Activated CD8-positive, alpha-beta T cell treated with anti-CD3 and anti-CD28 coated beads for 36 hours (primary cell): ENCODE results near the gene WDR43. TPM values are rescaled to one million over a fixed set of nuclear protein-coding genes. Genes with fewer than 3 reads are reported as not detected.

Experiments used
- ATAC-seq: fragments of 200-7000 bp; cut with Tn5 transposase; one replicate; pipeline ENCODE4 v1.10.0; 2021; ENCODE audit warnings: mild to moderate bottlenecking, moderate library complexity
- CTCF ChIA-PET: fragments of 350-600 bp; sonication (Branson Sonifier 250); formaldehyde crosslinking; loops from one replicate; lab custom pipeline; 2021; ENCODE audit warnings: antibody characterized with exemption; lab: Charles Lee
- POLR2A ChIA-PET: fragments of 350-600 bp; sonication (Branson Sonifier 250); formaldehyde crosslinking; loops from one replicate; lab custom pipeline; 2021; ENCODE audit warnings: antibody characterized with exemption; lab: Charles Lee
- DNase-seq: peaks from one replicate; pipeline ENCODE4 v3.0.0-alpha.2; 2020
- H3K27ac Mint-ChIP-seq: one replicate; pipeline ENCODE4 v1.8.0; 2021; ENCODE audit warnings: mild to moderate bottlenecking, mixed read lengths
- H3K27me3 Mint-ChIP-seq: one replicate; pipeline ENCODE4 v1.8.0; 2021; ENCODE audit warnings: mixed read lengths
- H3K36me3 Mint-ChIP-seq: one replicate; pipeline ENCODE4 v1.8.0; 2021; ENCODE audit warnings: low read depth, mixed read lengths
- H3K4me1 Mint-ChIP-seq: one replicate; pipeline ENCODE4 v1.8.0; 2021; ENCODE audit warnings: low read depth, mixed read lengths
- H3K4me3 Mint-ChIP-seq: one replicate; pipeline ENCODE4 v1.8.0; 2021; ENCODE audit warnings: mild to moderate bottlenecking, moderate library complexity, mixed read lengths
- H3K9me3 Mint-ChIP-seq: one replicate; pipeline ENCODE4 v1.8.0; 2021; ENCODE audit warnings: mixed read lengths
- intact Hi-C: fragments of 100-400 bp; cut with micrococcal nuclease; formaldehyde crosslinking; loops from one replicate; pipeline ENCODE4 v1.10.0; 2022
- total RNA-seq, 2 experiments: library from RNA; stranded (reverse); gene quantifications; one replicate each; pipeline ENCODE4 v1.2.3, GENCODE V29; 2021
- TF ChIP-seq, protein P1 (sequence below): fragments of 200-600 bp; IDR thresholded peaks from one replicate; pipeline ENCODE4 v1.8.0; 2022; ENCODE audit warnings: antibody characterized with exemption, mild to moderate bottlenecking

The WDR43 gene, protein sequence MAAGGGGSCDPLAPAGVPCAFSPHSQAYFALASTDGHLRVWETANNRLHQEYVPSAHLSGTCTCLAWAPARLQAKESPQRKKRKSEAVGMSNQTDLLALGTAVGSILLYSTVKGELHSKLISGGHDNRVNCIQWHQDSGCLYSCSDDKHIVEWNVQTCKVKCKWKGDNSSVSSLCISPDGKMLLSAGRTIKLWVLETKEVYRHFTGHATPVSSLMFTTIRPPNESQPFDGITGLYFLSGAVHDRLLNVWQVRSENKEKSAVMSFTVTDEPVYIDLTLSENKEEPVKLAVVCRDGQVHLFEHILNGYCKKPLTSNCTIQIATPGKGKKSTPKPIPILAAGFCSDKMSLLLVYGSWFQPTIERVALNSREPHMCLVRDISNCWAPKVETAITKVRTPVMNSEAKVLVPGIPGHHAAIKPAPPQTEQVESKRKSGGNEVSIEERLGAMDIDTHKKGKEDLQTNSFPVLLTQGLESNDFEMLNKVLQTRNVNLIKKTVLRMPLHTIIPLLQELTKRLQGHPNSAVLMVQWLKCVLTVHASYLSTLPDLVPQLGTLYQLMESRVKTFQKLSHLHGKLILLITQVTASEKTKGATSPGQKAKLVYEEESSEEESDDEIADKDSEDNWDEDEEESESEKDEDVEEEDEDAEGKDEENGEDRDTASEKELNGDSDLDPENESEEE
- total RNA-seq, result 100 to 1,000 TPM; 121 to 129 TPM

DNA sequence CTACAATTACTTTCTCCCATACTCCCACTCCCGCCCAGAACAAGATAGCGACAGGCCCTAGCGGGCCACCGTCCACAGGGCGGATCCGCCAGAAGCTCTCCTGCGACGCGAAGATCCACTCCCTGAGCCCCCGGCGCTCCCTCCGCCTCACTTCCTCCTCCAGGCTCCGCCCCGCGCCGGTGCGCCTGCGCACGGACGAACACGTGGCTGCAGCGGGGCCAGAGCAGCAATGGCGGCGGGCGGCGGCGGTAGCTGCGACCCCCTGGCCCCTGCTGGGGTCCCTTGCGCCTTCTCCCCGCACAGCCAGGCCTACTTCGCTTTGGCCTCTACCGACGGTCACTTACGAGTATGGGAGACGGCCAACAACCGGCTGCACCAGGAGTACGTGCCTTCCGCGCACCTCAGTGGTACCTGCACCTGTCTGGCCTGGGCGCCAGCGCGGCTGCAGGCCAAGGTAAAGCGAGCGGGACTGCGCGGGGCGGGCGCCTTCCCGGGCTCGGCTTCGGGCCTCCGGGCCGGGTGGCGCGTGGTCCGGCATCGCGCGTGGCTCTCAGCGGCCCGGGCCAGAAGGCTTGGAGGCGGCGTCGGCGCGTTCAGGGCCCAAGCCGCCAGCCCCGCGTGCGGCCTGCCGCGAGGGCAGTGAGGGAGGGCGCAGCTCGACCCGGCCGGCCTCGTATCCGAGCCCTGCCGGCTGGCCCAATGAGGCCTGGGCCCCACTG, at the start of gene WDR43:
Gene WDR43, plus strand, starts transcription at position 198 of the 719 bp plus-strand sequence. Its CDS starts 32 bp downstream, at position 230.
- ChIA-PET POLR2A (interaction anchor here (0.6 to 4.1 kb wide), 14 partner anchors 9 to 289 kb away, joined by 3 to 30 read pairs (median 5); partner anchors contain the start of genes PPP1CB and TRMT61B), CTCF (interaction anchor here (1.0 to 3.2 kb wide), 3 partner anchors 25 to 328 kb away, joined by 3 to 14 read pairs (median 3); partner anchors contain the start of gene TRMT61B)
- ATAC-seq, result peak; percentile 98
- H3K4me3 Mint-ChIP-seq, result peak within 1 kb of the TSS; percentile 100
- H3K36me3 Mint-ChIP-seq, result peaks cover 29% of the 10 kb centered on the region
- peaks cover 30% of the 10 kb centered on the region for H3K4me1 Mint-ChIP-seq
- peak within 1 kb of the TSS; percentile 98 for H3K27ac Mint-ChIP-seq
- H3K27me3 Mint-ChIP-seq, result no peaks in the 10 kb centered on the region
- TF ChIP-seq, protein P1, sequence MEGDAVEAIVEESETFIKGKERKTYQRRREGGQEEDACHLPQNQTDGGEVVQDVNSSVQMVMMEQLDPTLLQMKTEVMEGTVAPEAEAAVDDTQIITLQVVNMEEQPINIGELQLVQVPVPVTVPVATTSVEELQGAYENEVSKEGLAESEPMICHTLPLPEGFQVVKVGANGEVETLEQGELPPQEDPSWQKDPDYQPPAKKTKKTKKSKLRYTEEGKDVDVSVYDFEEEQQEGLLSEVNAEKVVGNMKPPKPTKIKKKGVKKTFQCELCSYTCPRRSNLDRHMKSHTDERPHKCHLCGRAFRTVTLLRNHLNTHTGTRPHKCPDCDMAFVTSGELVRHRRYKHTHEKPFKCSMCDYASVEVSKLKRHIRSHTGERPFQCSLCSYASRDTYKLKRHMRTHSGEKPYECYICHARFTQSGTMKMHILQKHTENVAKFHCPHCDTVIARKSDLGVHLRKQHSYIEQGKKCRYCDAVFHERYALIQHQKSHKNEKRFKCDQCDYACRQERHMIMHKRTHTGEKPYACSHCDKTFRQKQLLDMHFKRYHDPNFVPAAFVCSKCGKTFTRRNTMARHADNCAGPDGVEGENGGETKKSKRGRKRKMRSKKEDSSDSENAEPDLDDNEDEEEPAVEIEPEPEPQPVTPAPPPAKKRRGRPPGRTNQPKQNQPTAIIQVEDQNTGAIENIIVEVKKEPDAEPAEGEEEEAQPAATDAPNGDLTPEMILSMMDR, result no peak
- DNase-seq, result peak; percentile 97
- no peaks in the 10 kb centered on the region for H3K9me3 Mint-ChIP-seq
- intact Hi-C loops, result no loop called here

DNA sequence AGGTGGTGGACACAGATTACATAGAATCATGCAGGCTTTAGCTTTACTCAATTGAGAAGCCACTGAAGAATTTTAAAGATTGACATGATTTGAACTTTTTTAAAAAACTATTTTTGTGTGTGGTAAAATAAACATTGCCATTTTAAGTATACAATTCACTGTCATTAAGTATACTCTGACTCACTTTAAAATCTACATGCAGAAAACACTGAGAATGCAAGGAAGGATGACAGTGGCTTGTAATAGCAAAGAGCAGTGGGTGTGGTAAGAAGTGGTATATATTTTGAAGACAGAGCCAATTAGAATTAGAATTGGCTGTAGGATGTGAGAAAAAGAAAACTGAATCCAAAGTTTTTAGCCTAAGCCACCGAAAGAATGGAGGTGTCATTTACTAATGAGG, 39.3 kb upstream of the WDR43 start:
- TF ChIP-seq, protein P1, result no peak
- intact Hi-C loops, result no loop called here
- H3K36me3 Mint-ChIP-seq, result peaks cover 16% of the 10 kb centered on the region
- H3K9me3 Mint-ChIP-seq, result no peaks in the 10 kb centered on the region
- H3K4me1 Mint-ChIP-seq, result no peaks in the 10 kb centered on the region
- POLR2A ChIA-PET, result no interaction called here
- CTCF ChIA-PET, result no interaction called here
- ATAC-seq (no peak), DNase-seq (no peak)
- H3K27me3 Mint-ChIP-seq, result no peaks in the 10 kb centered on the region
- no peak overlapping the region for H3K27ac Mint-ChIP-seq
- no peak overlapping the region for H3K4me3 Mint-ChIP-seq

DNA sequence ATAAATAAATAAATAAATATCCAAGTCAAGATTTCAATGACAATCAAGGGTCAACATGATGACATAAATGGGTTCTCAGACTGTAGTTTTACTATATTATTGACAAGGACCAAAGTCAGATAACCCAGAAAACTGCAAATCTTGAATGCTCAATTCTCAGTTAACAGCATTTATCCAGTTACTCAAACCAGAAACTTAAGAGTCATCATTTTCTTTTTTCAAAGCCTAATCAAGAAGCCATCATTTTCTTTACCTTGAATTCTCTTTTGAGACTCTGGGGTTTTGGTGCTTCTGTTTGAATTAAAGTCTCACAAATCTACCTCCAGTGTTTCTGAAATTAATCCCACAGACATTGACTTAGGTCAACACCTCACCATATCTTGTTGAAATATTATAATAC, 38.5 kb upstream of the WDR43 start:
- TF ChIP-seq, protein P1, result no peak
- ATAC-seq, result no peak
- POLR2A ChIA-PET, result no interaction called here

DNA sequence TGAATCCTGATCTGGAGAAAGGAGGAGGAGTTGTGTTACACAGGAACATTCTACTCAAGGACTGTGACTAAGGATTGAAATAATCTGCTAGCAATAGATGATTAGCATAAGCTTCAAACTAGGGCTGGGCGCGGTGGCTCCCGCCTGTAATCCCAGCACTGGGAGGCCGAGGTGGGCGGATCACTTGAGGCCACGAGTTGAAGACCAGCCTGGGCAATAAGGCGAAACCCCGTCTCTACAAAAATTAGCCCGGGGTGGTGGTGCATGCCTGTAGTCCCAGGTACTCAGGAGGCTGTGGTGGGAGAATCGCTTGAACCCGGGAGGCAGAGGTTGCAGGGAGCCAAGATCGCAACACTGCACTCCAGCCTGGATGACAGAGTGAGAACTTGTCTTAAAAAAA, 25.9 kb upstream of the WDR43 start:
- Mint-ChIP-seq H3K27ac (no peak overlapping the region), H3K9me3 (no peaks in the 10 kb centered on the region), H3K4me3 (peak overlapping the region; percentile 96), H3K36me3 (peaks cover 21% of the 10 kb centered on the region), H3K4me1 (peaks cover 37% of the 10 kb centered on the region), H3K27me3 (no peaks in the 10 kb centered on the region)
- POLR2A ChIA-PET, result interaction anchor here (1.5 to 2.8 kb wide), 3 partner anchors 8 to 33 kb away, joined by 6 to 20 read pairs (median 9); partner anchors contain the start of gene WDR43
- ATAC-seq, result no peak
- no peak for DNase-seq
- intact Hi-C loops, result no loop called here
- CTCF ChIA-PET, result interaction anchor here (1.4 to 2.2 kb wide), 3 partner anchors 26 to 57 kb away, joined by 3 to 14 read pairs (median 4); partner anchors contain the start of gene WDR43
- TF ChIP-seq, protein P1, result no peak

More for the DNA sequence above, 38.5 kb upstream of the WDR43 start:
- no peaks in the 10 kb centered on the region for H3K4me1 Mint-ChIP-seq
- H3K9me3 Mint-ChIP-seq, result no peaks in the 10 kb centered on the region
- no peak overlapping the region for H3K27ac Mint-ChIP-seq
- H3K27me3 Mint-ChIP-seq, result no peaks in the 10 kb centered on the region
- DNase-seq, result no peak
- no peak overlapping the region for H3K4me3 Mint-ChIP-seq
- CTCF ChIA-PET, result interaction anchor here (1.3 kb wide), 1 partner anchor 35 kb away, joined by 5 read pairs; no protein-coding TSS in a partner anchor
- H3K36me3 Mint-ChIP-seq, result peaks cover 24% of the 10 kb centered on the region
- intact Hi-C loops, result no loop called here
